HG03175 (cell line): ENCODE data around the gene PDIK1L.
A peak's percentile ranks its signal among the peaks of the same experiment; 100 is the strongest.
"Not testable (repeated sequence)": the region's sequence is repeated elsewhere in the genome, so short reads cannot be mapped to it uniquely, and the experiment has no call there.

Experiments used
- ATAC-seq: cut with Tn5 transposase; IDR thresholded peaks from one replicate; pipeline ENCODE4 v1.9.1; 2021; ENCODE audit warnings: mild to moderate bottlenecking, moderate library complexity; ENCODE audit not compliant: unreplicated experiment

PDIK1L gene

GRCh38 chr1:26089125-26089524 is 22.5 kb upstream of the PDIK1L start:
- ATAC-seq: no peak

- no peak for ATAC-seq
Observed at GRCh38 chr1:26090893-26091292, 20.7 kb upstream of the PDIK1L start.

- ATAC-seq: no peak
Observed at GRCh38 chr1:26092422-26092821, 19.2 kb upstream of the PDIK1L start.

GRCh38 chr1:26093569-26093968 is 18.1 kb upstream of the PDIK1L start:
- not testable (repeated sequence) for ATAC-seq

GRCh38 chr1:26094076-26094669 is 17.5 kb upstream of the PDIK1L start:
- ATAC-seq: no peak

- no peak for ATAC-seq
Observed at GRCh38 chr1:26094677-26095383, 16.8 kb upstream of the PDIK1L start.

- no peak for ATAC-seq
Observed at GRCh38 chr1:26096471-26096870, 15.2 kb upstream of the PDIK1L start.

GRCh38 chr1:26097696-26098095 is 13.9 kb upstream of the PDIK1L start:
- ATAC-seq: no peak

- no peak for ATAC-seq
Observed at GRCh38 chr1:26098602-26099001, 13.0 kb upstream of the PDIK1L start.

GRCh38 chr1:26099780-26100179 is 11.8 kb upstream of the PDIK1L start:
- ATAC-seq: no peak

GRCh38 chr1:26100204-26100603 is 11.4 kb upstream of the PDIK1L start:
- ATAC-seq: not testable (repeated sequence)

GRCh38 chr1:26102119-26102518 is 9.5 kb upstream of the PDIK1L start:
- no peak for ATAC-seq

GRCh38 chr1:26102526-26102925 is 9.1 kb upstream of the PDIK1L start:
- ATAC-seq: no peak

- not testable (repeated sequence) for ATAC-seq
Observed at GRCh38 chr1:26105226-26105548, 6.4 kb upstream of the PDIK1L start.

GRCh38 chr1:26109229-26110164 is 2.1 kb upstream of the PDIK1L start:
- ATAC-seq: no peak

- ATAC-seq: peak; percentile 55
Observed at GRCh38 chr1:26110731-26111529, 694 bp upstream of the PDIK1L start.

GRCh38 chr1:26112407-26112775 is 767 bp downstream of the PDIK1L start:
- no peak for ATAC-seq

- ATAC-seq: no peak
Observed at GRCh38 chr1:26114165-26114927, 2.7 kb downstream of the PDIK1L start.

- ATAC-seq: no peak
Observed at GRCh38 chr1:26119892-26120608, 8.4 kb downstream of the PDIK1L start.
